Fibroblast of the aortic adventitia (primary cell): ENCODE results near the gene FAIM2. TPM values are rescaled to one million over a fixed set of nuclear protein-coding genes. Genes with fewer than 3 reads are reported as not detected.

Experiments
- DNase-seq: peaks from one replicate; pipeline ENCODE4 v3.0.0-alpha.2; 2010; ENCODE audit warnings: low read depth
- H3K4me3 ChIP-seq: 2 replicates; pipeline ENCODE4 v1.5.1; 2011; ENCODE audit warnings: low read depth, mild to moderate bottlenecking, control low read depth, low read length, moderate library complexity
- total RNA-seq: library from RNA; depleted of rRNA; stranded (reverse); fragments of >200 nt; gene quantifications from 2 replicates; pipeline ENCODE4 v1.2.3, GENCODE V29; 2012; ENCODE audit warnings: low replicate concordance
- TF ChIP-seq, protein P1 (sequence below): IDR thresholded peaks from 2 replicates; pipeline ENCODE4 v1.5.1; 2011; ENCODE audit warnings: mild to moderate bottlenecking, low read length, control low read depth, inconsistent platforms; ENCODE audit not compliant: insufficient read depth

The FAIM2 gene
- total RNA-seq, 1 donor, result 12.9 TPM

DNA sequence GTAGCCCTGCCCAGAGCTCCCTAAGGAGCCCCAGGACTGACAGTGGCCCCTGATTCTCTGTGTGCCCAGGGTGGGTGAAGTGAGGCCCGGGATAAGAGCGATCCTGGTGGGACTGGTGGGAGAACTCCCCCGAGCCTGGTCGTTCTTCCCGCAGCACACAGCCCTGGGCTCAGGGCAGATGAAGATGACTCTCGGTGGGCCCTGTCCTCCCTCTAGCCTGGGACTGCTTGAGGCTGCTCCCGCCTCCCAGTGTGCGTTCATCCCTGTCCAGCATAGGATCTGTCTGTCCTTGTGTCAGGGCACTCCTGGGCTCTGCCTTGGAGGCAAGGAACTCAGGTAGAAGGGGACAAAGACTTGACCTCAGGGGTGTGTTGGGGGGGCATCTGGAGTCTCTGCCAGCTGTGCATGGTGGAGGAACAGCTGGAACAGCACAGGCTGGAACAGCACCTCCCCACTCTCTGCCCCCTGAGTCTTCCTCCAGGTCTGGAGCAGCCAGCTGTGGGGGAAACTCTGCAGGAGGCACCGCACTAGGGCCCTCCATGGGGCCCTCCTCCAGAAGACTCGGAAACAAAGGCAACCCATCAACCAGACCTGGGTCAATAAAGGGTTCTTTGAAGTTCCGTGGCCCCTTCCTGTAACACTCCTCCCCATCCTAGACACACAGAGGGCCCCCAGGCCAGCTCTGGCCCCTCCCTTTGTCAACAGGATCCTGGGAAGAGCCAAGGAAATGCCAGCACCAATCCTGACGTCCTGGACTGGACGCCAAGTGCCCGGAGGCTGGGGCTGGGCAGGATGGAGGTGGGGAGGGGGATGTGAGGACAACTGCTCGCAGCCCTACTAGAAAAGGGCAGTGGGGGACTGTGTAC lies 15.9 kb downstream of the FAIM2 start:
- no peak for DNase-seq
- TF ChIP-seq, protein P1, sequence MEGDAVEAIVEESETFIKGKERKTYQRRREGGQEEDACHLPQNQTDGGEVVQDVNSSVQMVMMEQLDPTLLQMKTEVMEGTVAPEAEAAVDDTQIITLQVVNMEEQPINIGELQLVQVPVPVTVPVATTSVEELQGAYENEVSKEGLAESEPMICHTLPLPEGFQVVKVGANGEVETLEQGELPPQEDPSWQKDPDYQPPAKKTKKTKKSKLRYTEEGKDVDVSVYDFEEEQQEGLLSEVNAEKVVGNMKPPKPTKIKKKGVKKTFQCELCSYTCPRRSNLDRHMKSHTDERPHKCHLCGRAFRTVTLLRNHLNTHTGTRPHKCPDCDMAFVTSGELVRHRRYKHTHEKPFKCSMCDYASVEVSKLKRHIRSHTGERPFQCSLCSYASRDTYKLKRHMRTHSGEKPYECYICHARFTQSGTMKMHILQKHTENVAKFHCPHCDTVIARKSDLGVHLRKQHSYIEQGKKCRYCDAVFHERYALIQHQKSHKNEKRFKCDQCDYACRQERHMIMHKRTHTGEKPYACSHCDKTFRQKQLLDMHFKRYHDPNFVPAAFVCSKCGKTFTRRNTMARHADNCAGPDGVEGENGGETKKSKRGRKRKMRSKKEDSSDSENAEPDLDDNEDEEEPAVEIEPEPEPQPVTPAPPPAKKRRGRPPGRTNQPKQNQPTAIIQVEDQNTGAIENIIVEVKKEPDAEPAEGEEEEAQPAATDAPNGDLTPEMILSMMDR, result no peak
- no peak overlapping the region for H3K4me3 ChIP-seq

DNA sequence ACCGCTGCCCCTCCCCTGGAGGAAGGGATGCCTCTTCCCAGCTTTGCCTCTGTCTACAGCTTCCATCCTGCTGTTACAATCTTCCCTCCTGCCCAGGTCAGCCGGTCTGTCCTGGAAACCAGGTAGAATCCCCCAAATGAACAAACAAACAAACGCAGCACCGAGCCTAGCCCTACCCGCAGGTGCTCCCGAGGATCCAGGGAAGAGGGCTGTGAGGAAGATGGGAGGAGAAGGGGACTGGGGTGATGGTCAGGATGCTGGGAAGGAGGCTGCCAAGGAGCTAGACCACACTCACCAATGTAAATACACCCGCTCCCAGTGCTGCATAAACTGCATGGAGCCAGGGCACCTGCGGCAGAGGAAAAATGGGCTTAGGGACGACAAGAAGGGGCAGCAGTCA lies 16.6 kb downstream of the FAIM2 start:
- TF ChIP-seq, protein P1, result no peak
- DNase-seq, result no peak
- no peak overlapping the region for H3K4me3 ChIP-seq

DNA sequence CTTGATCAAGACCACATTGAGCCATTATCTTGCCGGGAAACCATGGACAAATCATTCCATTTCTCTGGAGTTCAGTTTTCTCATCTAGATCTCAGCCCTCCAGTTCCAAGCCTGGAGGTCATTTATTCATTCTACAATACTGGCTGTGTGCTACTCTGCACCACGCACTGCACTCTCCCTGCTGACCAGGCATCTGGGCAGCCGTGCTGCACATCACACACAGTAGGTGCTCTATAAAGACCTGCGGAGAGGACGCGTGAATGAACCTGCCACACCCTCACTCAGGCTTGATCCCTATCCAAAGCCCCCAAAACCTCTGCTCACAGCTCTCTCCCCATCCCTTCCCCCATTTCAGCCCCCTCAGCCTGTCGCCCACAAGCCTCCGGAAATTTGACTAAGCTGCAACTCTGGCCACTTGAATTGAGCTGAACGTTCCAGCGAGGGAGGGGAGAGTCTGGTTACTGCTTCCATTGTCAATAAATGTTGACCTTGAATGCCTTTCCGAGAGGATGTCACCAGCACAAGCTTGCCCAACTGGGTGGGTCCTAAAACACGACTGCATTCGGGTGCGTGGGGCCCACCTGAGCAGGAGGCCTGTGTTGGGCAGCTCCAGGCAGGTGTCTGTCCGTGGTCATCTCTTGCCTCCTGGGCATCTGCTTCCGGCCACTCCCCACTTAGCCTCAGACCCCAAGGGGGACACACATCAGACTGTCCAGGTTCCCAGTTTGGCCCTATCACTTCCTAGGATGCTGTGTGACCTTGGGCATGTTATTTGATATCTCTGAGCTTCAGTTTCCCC lies 17.8 kb downstream of the FAIM2 start:
- TF ChIP-seq, protein P1, result no peak
- no peak for DNase-seq
- H3K4me3 ChIP-seq, result no peak overlapping the region

DNA sequence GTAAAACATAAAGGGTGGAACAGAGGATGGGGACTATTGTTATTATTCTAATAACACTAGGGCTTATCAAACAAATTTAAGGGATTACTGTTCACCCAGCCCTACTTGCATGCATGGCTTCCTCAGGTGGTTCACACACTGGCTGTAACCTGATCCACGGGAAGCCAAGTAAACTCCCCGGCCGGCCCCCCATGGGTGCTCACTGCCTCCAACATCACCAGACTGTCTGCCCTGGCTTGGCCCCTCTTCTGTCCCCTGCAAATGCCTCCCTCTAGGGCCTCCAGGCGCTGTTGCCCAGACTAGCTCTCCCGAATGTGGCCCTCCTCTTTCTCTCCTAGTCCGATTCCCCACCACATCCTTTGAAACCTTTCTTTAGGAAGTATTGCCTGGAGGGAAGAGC lies 18.6 kb downstream of the FAIM2 start:
- DNase-seq, result no peak
- H3K4me3 ChIP-seq, result no peak overlapping the region
- TF ChIP-seq, protein P1, result no peak

DNA sequence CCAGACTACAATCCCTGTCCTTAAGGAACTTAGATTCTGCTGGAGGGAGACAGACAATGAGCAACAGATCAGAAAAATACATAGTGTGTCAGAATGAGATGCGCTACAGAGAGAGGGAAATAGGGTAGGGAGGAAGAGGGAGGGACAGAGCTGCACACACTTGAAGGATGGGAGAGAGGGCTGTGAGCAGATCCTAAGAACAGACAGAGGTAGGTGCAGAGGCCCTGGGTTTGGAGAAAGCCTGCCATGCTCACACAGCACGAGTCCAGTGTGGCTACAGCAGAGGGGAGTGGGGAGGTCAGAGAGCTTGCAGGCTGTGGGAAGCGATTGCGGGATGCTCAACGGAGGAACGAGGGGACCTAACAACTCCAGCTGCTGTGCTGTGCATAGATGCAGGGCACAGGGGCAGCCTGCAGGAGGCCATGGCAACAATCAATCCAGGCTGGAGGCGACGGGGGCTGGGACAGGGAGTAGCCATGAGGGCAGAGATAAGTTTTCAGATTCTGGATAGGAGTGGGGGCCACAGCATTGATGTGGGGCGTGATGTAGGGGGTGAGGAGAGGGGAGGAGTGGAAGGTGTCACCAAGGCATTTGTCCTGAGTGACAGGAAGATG lies 20.7 kb downstream of the FAIM2 start:
- TF ChIP-seq, protein P1, result no peak
- H3K4me3 ChIP-seq, result no peak overlapping the region
- no peak for DNase-seq

DNA sequence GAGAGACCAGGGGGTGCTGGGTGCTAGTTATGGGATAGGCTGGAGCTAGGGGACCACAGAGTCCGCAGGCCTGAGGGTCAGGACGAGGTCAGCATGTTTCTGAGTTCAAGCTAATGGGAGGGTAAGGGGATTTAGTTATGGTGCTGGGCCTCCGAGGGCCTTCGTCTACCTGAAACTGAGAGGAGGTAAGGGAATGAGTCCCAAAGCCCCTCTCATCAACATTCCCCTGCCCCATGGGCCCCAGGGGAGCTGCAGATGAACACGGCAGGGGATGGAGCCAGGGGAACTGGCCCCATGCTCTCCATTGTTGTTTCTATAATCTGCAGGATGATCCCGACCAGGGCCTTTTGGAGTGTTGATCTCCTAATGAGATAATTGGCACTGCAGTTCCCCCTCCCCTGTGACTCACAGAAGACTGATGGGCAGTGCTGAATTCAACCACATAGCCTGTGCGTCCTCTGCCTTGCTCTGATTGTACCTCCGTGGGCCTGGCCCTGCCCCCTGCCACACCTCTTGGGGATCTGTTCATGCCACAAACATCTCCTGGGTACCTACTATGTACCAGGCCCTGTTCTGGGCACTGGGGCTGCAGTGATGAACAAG lies 21.4 kb downstream of the FAIM2 start:
- H3K4me3 ChIP-seq, result no peak overlapping the region
- no peak for DNase-seq
- TF ChIP-seq, protein P1, result no peak
